KMS-11 (cell line): ENCODE results near the gene SPSB3.

Experiments
- H2AFZ ChIP-seq: fragments of 200-600 bp; sonication (generic); 2 replicates; pipeline ENCODE4 v1.6.1; 2016; ENCODE audit warnings: antibody characterized with exemption, mixed run types, low read depth
- H3K27ac ChIP-seq: fragments of 200-600 bp; sonication (generic); 2 replicates; pipeline ENCODE4 v1.6.1; 2016; ENCODE audit warnings: mild to moderate bottlenecking, mixed run types
- H3K27me3 ChIP-seq: fragments of 200-600 bp; sonication (generic); 2 replicates; pipeline ENCODE4 v1.6.1; 2017; ENCODE audit warnings: mild to moderate bottlenecking, low read depth, mixed run types, moderate library complexity; ENCODE audit not compliant: insufficient read depth
- H3K36me3 ChIP-seq: fragments of 200-600 bp; sonication (generic); 2 replicates; pipeline ENCODE4 v1.6.1; 2017; ENCODE audit warnings: mild to moderate bottlenecking, mixed run types; ENCODE audit not compliant: insufficient read depth
- H3K4me1 ChIP-seq: fragments of 200-600 bp; sonication (generic); 2 replicates; pipeline ENCODE4 v1.6.1; 2016; ENCODE audit warnings: mild to moderate bottlenecking, low read depth, mixed run types; ENCODE audit not compliant: poor library complexity, severe bottlenecking
- H3K4me2 ChIP-seq: fragments of 200-600 bp; sonication (generic); 2 replicates; pipeline ENCODE4 v1.7.0; 2016; ENCODE audit warnings: mild to moderate bottlenecking, mixed run types
- H3K4me3 ChIP-seq: fragments of 200-600 bp; sonication (generic); IDR thresholded peaks from 2 replicates; pipeline ENCODE4 v1.6.1; 2017; ENCODE audit warnings: low read depth, low read length, mixed read lengths; ENCODE audit not compliant: insufficient read depth
- H3K79me2 ChIP-seq: fragments of 200-600 bp; sonication (generic); 2 replicates; pipeline ENCODE4 v1.6.1; 2016; ENCODE audit warnings: low read depth, mixed run types; ENCODE audit not compliant: insufficient read depth
- H3K9ac ChIP-seq: fragments of 200-600 bp; sonication (generic); 2 replicates; pipeline ENCODE4 v1.6.1; 2016; ENCODE audit warnings: mild to moderate bottlenecking, mixed run types
- H4K20me1 ChIP-seq: fragments of 200-600 bp; sonication (generic); 2 replicates; pipeline ENCODE4 v1.6.1; 2016; ENCODE audit warnings: mild to moderate bottlenecking, mixed run types; ENCODE audit not compliant: insufficient read depth
- TF ChIP-seq, protein P1 (sequence below): fragments of 200-600 bp; sonication (generic); conservative IDR thresholded peaks from 2 replicates; pipeline ENCODE4 v1.6.1; 2017; ENCODE audit warnings: low read depth, mild to moderate bottlenecking, antibody characterized with exemption, low read length, moderate library complexity, mixed read lengths

SPSB3 gene

DNA sequence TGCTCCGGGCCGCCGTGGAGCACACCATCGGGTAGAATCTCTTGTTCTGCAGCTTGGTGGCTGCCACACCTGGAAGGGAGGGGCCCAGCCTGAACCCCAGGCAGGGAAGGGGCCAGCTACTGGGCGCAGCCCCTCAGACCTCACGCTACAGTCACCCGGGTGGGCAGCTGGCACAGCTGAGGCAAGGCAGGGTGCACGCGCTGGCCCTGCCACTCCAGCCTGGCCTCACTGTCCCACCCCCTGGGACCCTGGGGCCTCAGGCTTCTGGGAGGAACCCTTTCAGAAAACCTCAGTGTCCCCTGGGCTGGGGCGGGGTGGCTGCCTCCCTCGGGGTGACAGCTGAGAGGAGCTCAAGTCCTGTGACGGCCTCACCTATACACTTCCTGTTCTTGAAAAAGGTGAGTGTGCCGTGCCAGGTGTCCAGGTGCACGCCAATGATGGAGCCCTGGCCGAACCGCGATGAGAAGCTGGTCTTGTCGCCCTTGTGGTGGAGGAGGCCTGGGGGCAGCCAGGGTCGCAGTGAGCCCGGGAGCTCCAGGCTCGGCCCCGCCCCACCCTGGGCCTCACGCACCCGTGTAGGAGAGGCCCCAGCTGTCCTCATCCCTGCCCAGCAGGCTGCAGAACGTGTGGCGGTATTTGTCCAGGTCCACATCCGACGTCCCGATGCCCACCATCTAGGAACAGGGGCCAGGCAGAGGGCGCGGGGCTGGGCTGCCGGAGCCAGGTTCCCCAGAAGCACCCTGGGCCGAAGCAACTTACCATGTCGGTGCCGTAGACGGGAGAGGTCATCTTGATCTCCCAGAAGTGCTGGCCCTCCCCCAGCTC lies 4.8 kb downstream of the SPSB3 start:
- Histone ChIP-seq H3K27me3 (no peaks in the 10 kb centered on the region), H3K9ac (no peak overlapping the region), H3K4me2 (no peak overlapping the region), H3K36me3 (no peaks in the 10 kb centered on the region), H3K4me3 (no peak overlapping the region), H3K27ac (no peak overlapping the region), H4K20me1 (no peaks in the 10 kb centered on the region), H3K4me1 (peaks cover 21% of the 10 kb centered on the region), H2AFZ (no peak overlapping the region), H3K79me2 (peaks cover 29% of the 10 kb centered on the region)
- TF ChIP-seq, protein P1, sequence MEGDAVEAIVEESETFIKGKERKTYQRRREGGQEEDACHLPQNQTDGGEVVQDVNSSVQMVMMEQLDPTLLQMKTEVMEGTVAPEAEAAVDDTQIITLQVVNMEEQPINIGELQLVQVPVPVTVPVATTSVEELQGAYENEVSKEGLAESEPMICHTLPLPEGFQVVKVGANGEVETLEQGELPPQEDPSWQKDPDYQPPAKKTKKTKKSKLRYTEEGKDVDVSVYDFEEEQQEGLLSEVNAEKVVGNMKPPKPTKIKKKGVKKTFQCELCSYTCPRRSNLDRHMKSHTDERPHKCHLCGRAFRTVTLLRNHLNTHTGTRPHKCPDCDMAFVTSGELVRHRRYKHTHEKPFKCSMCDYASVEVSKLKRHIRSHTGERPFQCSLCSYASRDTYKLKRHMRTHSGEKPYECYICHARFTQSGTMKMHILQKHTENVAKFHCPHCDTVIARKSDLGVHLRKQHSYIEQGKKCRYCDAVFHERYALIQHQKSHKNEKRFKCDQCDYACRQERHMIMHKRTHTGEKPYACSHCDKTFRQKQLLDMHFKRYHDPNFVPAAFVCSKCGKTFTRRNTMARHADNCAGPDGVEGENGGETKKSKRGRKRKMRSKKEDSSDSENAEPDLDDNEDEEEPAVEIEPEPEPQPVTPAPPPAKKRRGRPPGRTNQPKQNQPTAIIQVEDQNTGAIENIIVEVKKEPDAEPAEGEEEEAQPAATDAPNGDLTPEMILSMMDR, result no peak

DNA sequence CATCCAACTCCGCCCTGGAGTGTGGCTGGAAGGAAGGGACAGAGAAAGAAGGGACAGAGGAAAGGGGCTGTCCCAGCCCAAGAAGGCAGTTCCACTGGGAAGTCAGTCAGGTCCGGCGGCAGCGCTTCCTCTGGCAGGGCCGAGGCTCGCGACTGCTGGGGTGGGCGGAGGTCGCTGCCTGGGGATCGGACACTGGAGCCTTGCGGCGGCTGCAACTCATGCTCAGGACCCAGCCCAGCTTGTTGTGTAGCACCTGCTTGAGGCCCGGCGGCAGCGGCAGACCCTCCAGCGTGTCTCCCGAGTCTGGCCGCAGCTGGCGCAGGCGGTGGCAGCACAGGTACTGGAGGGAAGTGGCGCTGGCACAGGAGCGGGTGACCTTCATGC lies 5.4 kb downstream of the SPSB3 start:
- peaks cover 21% of the 10 kb centered on the region for H3K4me1 ChIP-seq
- TF ChIP-seq, protein P1, result no peak
- H3K27ac ChIP-seq, result no peak overlapping the region
- H4K20me1 ChIP-seq, result no peaks in the 10 kb centered on the region
- H3K4me2 ChIP-seq, result no peak overlapping the region
- H3K36me3 ChIP-seq, result no peaks in the 10 kb centered on the region
- H3K9ac ChIP-seq, result no peak overlapping the region
- H3K79me2 ChIP-seq, result peaks cover 35% of the 10 kb centered on the region
- no peak overlapping the region for H2AFZ ChIP-seq
- H3K4me3 ChIP-seq, result no peak overlapping the region
- no peaks in the 10 kb centered on the region for H3K27me3 ChIP-seq

DNA sequence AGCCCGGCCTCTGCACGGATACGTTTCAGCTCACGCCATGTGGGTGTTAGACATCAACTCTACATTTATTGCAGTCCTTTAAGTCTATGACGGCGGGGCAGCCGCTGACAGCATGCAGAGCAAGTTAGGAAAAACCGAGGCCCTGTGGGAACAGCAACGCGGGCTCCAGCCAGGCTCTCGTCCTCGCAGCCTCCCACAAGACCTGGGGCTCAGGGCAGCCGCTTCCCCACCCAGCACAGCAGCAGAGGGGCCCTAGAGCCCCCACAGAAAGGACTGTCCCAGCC lies 5.8 kb downstream of the SPSB3 start:
- no peak overlapping the region for H3K27ac ChIP-seq
- TF ChIP-seq, protein P1, result no peak
- H3K4me1 ChIP-seq, result peaks cover 21% of the 10 kb centered on the region
- peaks cover 37% of the 10 kb centered on the region for H3K79me2 ChIP-seq
- no peaks in the 10 kb centered on the region for H3K36me3 ChIP-seq
- H3K4me3 ChIP-seq, result no peak overlapping the region
- H3K27me3 ChIP-seq, result no peaks in the 10 kb centered on the region
- H4K20me1 ChIP-seq, result no peaks in the 10 kb centered on the region
- H3K9ac ChIP-seq, result no peak overlapping the region
- H2AFZ ChIP-seq, result no peak overlapping the region
- H3K4me2 ChIP-seq, result no peak overlapping the region

DNA sequence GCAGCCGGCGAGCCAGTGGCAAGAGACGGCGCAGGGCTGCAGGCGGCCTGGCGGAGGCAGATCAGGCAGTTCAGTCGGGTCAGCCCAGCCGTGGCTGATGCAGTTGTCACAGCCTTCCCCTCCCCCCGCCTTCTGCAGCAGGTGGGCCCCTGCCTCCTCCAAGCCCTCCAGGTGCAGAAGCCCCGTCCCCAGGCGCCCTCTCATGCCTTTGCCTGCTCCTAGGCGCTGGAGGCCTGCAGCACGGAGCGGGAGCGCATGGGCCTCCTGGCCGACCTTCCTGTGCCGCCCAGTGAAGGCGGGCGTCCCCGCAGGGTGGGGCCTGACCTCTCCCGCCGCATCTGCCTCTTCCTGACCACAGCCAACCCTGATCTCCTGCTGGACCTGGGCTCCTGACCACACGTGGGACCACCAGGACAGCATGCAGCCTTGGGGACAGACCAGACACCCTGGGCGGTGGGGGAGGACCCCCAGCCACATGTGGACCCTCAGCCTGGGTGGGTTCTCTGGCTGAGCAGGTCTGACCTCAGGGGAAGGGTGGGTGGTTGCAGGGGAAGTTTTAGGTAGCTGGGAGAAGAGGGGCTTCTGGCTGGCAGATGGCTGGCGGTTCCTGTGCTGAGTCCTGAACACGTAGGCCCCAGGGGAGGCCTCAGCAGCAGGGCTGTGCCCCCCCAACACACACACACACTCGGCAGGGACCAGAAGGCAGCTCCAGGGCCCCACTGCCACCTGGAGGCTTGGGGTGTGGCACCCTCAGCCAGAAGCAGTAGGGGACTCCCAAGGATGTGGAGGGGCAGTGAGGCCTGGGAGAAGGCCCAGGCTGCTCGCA lies 6.3 kb downstream of the SPSB3 start:
- H3K79me2 ChIP-seq, result peaks cover 40% of the 10 kb centered on the region
- H3K9ac ChIP-seq, result no peak overlapping the region
- no peaks in the 10 kb centered on the region for H3K36me3 ChIP-seq
- H3K4me2 ChIP-seq, result no peak overlapping the region
- TF ChIP-seq, protein P1, result no peak
- H3K4me1 ChIP-seq, result peaks cover 17% of the 10 kb centered on the region
- H3K4me3 ChIP-seq, result no peak overlapping the region
- no peak overlapping the region for H2AFZ ChIP-seq
- no peak overlapping the region for H3K27ac ChIP-seq
- no peaks in the 10 kb centered on the region for H4K20me1 ChIP-seq
- H3K27me3 ChIP-seq, result no peaks in the 10 kb centered on the region
